Neuronal stem cell (in vitro differentiated cells): ENCODE results near the gene GLMP. TPM values are rescaled to one million over a fixed set of nuclear protein-coding genes. Genes with fewer than 3 reads are reported as not detected.

ENCODE experiments used
- DNase-seq: peaks from one replicate; pipeline ENCODE4 v3.0.0-alpha.2; 2013; ENCODE audit warnings: low spot score
- H2AFZ ChIP-seq: one replicate; pipeline ENCODE4 v1.6.1; 2013; ENCODE audit warnings: mild to moderate bottlenecking, low read length, inconsistent platforms
- H2AK5ac ChIP-seq: 2 replicates; pipeline ENCODE4 v1.6.1; 2013; ENCODE audit warnings: low read depth, mild to moderate bottlenecking, inconsistent platforms, low read length, moderate library complexity, mixed read lengths
- H2BK120ac ChIP-seq: 2 replicates; pipeline ENCODE4 v1.6.1; 2013; ENCODE audit warnings: low read depth, mild to moderate bottlenecking, inconsistent platforms, low read length, moderate library complexity, mixed read lengths
- H2BK12ac ChIP-seq: one replicate; pipeline ENCODE4 v1.6.1; 2013; ENCODE audit warnings: low read length, inconsistent platforms
- H2BK15ac ChIP-seq: 2 replicates; pipeline ENCODE4 v1.6.1; 2013; ENCODE audit warnings: mild to moderate bottlenecking, low read length, inconsistent platforms, mixed read lengths
- H2BK5ac ChIP-seq: one replicate; pipeline ENCODE4 v1.6.1; 2013; ENCODE audit warnings: inconsistent platforms, mild to moderate bottlenecking, low read length, moderate library complexity
- H3K14ac ChIP-seq: one replicate; pipeline ENCODE4 v1.6.1; 2013; ENCODE audit warnings: low read length, inconsistent platforms
- H3K18ac ChIP-seq: 2 replicates; pipeline ENCODE4 v1.6.1; 2013; ENCODE audit warnings: low read length, inconsistent platforms
- H3K23ac ChIP-seq: 2 replicates; pipeline ENCODE4 v1.6.1; 2013; ENCODE audit warnings: low read depth, mild to moderate bottlenecking, mixed read lengths, low read length, inconsistent platforms; ENCODE audit not compliant: poor library complexity
- H3K27ac ChIP-seq: replicated peaks from 3 replicates; pipeline ENCODE4 v1.5.1; 2013; ENCODE audit warnings: low read length, inconsistent platforms
- H3K27me3 ChIP-seq, 3 experiments: 2 replicates each; pipeline ENCODE4 v1.6.1; 2013; ENCODE audit warnings: low read length in 3 of 3, mild to moderate bottlenecking in 2 of 3, inconsistent platforms in 1 of 3, low read depth in 1 of 3, mixed read lengths in 1 of 3, moderate library complexity in 1 of 3; ENCODE audit not compliant: control insufficient read depth in 3 of 3, insufficient read depth in 3 of 3
- H3K36me3 ChIP-seq, 2 donors: replicated peaks in 1 of 2; 2 replicates each; pipeline ENCODE4 v1.6.1; 2013; ENCODE audit warnings: low read length in 2 of 2; ENCODE audit not compliant: control insufficient read depth in 2 of 2, insufficient read depth in 2 of 2
- H3K4ac ChIP-seq: 2 replicates; pipeline ENCODE4 v1.6.1; 2013; ENCODE audit warnings: inconsistent platforms, mild to moderate bottlenecking, low read length, moderate library complexity
- H3K4me1 ChIP-seq, 2 donors: 1 replicate in 1 of 2; 2 replicates in 1 of 2; pipeline ENCODE4 v1.6.1; 2013; ENCODE audit warnings: low read length in 2 of 2, low read depth in 1 of 2; ENCODE audit not compliant: control insufficient read depth in 2 of 2, insufficient read depth in 1 of 2
- H3K4me2 ChIP-seq: one replicate; pipeline ENCODE4 v1.6.1; 2013; ENCODE audit warnings: mild to moderate bottlenecking, low read length, inconsistent platforms; ENCODE audit not compliant: insufficient read depth, poor library complexity, severe bottlenecking
- H3K4me3 ChIP-seq, 2 donors: 2 replicates each; pipeline ENCODE4 v1.5.1; 2013; ENCODE audit warnings: low read length in 2 of 2, mild to moderate bottlenecking in 2 of 2, inconsistent platforms in 1 of 2, moderate library complexity in 1 of 2
- H3K79me1 ChIP-seq: one replicate; pipeline ENCODE4 v1.6.1; 2013; ENCODE audit warnings: low read depth, mild to moderate bottlenecking, inconsistent platforms, low read length, moderate library complexity
- H3K9ac ChIP-seq: one replicate; pipeline ENCODE4 v1.6.1; 2013; ENCODE audit warnings: mild to moderate bottlenecking, low read depth, low read length, inconsistent platforms; ENCODE audit not compliant: poor library complexity
- H3K9me3 ChIP-seq, 2 donors: replicated peaks in 1 of 2; 2 replicates each; pipeline versions ENCODE3 to v1.6.1; 2013; ENCODE audit warnings: low read length in 2 of 2, mild to moderate bottlenecking in 2 of 2, inconsistent platforms in 1 of 2, low read depth in 1 of 2, mixed read lengths in 1 of 2, moderate library complexity in 1 of 2; ENCODE audit not compliant: control insufficient read depth in 2 of 2, insufficient read depth in 1 of 2
- H4K8ac ChIP-seq: one replicate; pipeline ENCODE4 v1.6.1; 2013; ENCODE audit warnings: low read depth, mild to moderate bottlenecking, inconsistent platforms, low read length, moderate library complexity
- H4K91ac ChIP-seq: one replicate; pipeline ENCODE4 v1.6.1; 2013; ENCODE audit warnings: low read length, low read depth, mild to moderate bottlenecking, inconsistent platforms; ENCODE audit not compliant: poor library complexity
- WGBS, 2 donors: extraction: QIAGEN DNeasy Blood & Tissue Kit; methylation state at CpG; one replicate each; pipeline ENCODE4 v1.1.7; 2013; ENCODE audit warnings: missing lambda C conversion rate in 2 of 2, mixed read lengths in 1 of 2; ENCODE audit not compliant: insufficient read length in 2 of 2, insufficient replicate concordance in 1 of 2; ENCODE audit errors: extremely low coverage in 2 of 2; 5-methylcytosine and 5-hydroxymethylcytosine counted together
- polyA plus RNA-seq, 2 experiments: library from polyadenylated mRNA; stranded (reverse); fragments of 200-250 nt; gene quantifications; one replicate each; pipeline ENCODE4 v1.2.3, GENCODE V29; 2013

GLMP gene, protein sequence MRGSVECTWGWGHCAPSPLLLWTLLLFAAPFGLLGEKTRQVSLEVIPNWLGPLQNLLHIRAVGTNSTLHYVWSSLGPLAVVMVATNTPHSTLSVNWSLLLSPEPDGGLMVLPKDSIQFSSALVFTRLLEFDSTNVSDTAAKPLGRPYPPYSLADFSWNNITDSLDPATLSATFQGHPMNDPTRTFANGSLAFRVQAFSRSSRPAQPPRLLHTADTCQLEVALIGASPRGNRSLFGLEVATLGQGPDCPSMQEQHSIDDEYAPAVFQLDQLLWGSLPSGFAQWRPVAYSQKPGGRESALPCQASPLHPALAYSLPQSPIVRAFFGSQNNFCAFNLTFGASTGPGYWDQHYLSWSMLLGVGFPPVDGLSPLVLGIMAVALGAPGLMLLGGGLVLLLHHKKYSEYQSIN
- 40.3 TPM for polyA plus RNA-seq (2013, experiment 1 of 2)
- polyA plus RNA-seq (2013, experiment 2 of 2) = 39.2 TPM

DNA sequence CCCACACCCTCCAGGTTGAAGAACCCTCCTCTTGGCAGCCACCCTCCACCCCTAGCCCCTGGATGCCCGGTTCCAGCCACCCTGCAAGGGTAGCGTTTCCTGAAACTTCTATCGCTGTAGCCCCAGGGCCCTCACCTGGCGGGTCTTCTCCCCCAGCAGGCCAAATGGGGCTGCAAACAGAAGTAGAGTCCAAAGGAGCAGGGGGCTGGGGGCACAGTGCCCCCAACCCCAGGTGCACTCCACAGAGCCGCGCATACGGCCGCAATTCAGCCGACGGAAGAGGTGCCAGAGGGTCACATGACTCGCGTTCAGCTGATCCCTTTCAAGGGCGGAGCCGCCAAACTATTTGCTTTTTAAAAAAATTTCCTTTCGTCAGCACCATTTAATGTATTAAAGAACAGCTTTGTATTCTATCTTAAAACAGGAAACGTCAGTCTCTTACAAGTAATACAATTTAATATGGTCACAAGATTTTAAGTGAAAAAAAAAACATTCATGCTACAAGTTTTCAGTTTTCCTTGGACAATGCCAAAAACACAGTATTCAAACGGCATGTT, at the start of gene GLMP:
GLMP (minus strand) TSS at position 289 of the 557 bp plus-strand sequence; CDS start at position 255, 34 bp downstream.
- Histone ChIP-seq H3K27me3 (no peaks in the 10 kb centered on the region), H2AFZ (peak within 1 kb of the TSS; percentile 98), H3K4me3 (peak within 1 kb of the TSS; percentile 56 to 76), H3K79me1 (peaks cover 5% of the 10 kb centered on the region), H3K18ac (peak within 1 kb of the TSS; percentile 50), H3K23ac (no peak within 1 kb of the TSS), H2BK120ac (no peak within 1 kb of the TSS), H3K4me2 (peak within 1 kb of the TSS; percentile 88), H3K9ac (peak within 1 kb of the TSS; percentile 32), H2BK5ac (no peak within 1 kb of the TSS), H2AK5ac (peak within 1 kb of the TSS; percentile 78), H3K9me3 (no peaks in the 10 kb centered on the region), H3K4ac (no peak within 1 kb of the TSS), H2BK12ac (no peak within 1 kb of the TSS), H2BK15ac (no peak within 1 kb of the TSS), H4K91ac (peak within 1 kb of the TSS; percentile 3), H3K14ac (no peak within 1 kb of the TSS), H3K27ac (no peak within 1 kb of the TSS), H3K4me1 (peaks cover 2 to 10% of the 10 kb centered on the region in 2 donors), H4K8ac (no peak within 1 kb of the TSS), H3K36me3 (peaks cover 0 to 2% of the 10 kb centered on the region in 2 donors)
- WGBS, 2 donors = no CpG with 5 or more reads among the region's 17 CpGs
- no peak for DNase-seq

DNA sequence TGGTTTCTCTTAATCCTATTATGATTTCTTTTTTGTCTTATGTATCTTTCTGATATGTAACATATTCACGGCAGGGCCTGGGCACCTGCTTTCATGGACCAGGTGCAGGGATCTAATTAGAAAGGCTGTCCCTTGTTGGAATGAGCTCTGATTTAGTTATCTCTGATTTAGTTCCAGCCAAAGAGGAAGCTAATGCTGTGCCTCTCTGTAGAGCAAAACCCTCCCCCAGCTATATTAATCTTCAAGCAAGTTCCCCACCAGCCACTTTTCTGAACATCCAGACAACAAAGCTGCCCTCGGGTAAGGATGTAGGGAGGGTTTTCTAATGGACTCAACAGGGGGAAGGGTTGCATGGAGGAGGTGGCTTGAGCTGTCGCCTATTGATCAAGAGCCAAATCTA, 48.9 kb upstream of the GLMP start:
- Histone ChIP-seq H3K9ac (no peak overlapping the region), H3K23ac (no peak overlapping the region), H2AK5ac (no peak overlapping the region), H4K91ac (no peak overlapping the region), H2BK12ac (no peak overlapping the region), H3K9me3 (no peaks in the 10 kb centered on the region), H3K36me3 (no peaks in the 10 kb centered on the region), H3K27ac (no peak overlapping the region), H3K79me1 (no peaks in the 10 kb centered on the region), H3K4me3 (no peak overlapping the region), H3K18ac (no peak overlapping the region), H3K4me2 (no peak overlapping the region), H2BK5ac (no peak overlapping the region), H2BK15ac (no peak overlapping the region), H3K14ac (no peak overlapping the region), H3K4me1 (peaks cover 0 to 2% of the 10 kb centered on the region in 2 donors), H2AFZ (no peak overlapping the region), H4K8ac (no peak overlapping the region), H2BK120ac (no peak overlapping the region), H3K4ac (no peak overlapping the region), H3K27me3 (peaks cover 0 to 38% (median 0%) of the 10 kb centered on the region in 3 experiments)
- no peak for DNase-seq
- WGBS, 2 donors = no CpG with 5 or more reads among the region's 3 CpGs

DNA sequence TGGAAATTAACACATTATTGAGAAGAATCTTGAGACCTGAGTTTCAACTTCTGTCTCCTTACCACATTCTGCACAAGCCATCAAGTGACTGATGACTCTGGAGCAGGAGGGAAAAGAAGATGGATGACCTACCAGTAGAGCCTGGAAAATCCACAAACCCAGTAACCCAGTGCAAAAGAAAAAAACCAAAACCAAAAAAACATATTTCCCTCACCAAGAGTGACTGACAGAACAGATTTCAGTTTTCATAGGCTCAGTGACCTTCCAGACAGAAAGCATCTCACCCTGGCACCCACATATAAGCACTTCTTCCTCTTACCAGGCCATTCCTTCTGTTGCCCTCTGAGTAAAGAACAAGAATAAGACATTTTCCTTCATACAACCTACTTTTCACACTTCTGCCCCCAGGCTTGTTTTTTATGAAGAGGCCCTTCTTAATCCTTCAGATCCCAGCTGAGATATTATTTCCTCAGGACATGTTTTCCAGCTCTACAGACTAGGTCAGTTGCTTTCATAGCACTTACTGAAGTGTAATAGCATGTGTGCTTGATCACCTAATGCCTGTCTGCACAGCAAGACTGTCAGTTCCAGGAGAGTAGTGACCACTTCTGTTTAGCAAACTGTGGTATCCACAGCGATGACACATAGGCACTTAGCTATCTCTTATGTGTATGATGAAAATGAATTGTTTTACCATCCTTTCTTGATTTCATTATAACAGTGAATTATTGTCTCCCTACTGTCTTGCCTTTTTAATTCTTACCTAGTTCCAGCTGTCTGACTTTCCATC, 46.9 kb upstream of the GLMP start:
- no peak overlapping the region for H4K91ac ChIP-seq
- H2BK12ac ChIP-seq = no peak overlapping the region
- no peak overlapping the region for H3K18ac ChIP-seq
- no peak overlapping the region for H3K27ac ChIP-seq
- no peak overlapping the region for H3K23ac ChIP-seq
- no peak overlapping the region for H3K9ac ChIP-seq
- no peak overlapping the region for H4K8ac ChIP-seq
- no peak overlapping the region for H2BK120ac ChIP-seq
- no peak overlapping the region for H2AFZ ChIP-seq
- no peaks in the 10 kb centered on the region for H3K9me3 ChIP-seq
- no peak overlapping the region for H2AK5ac ChIP-seq
- no peak overlapping the region for H2BK15ac ChIP-seq
- H3K79me1 ChIP-seq = no peaks in the 10 kb centered on the region
- WGBS, 2 donors = no CpG with 5 or more reads among the region's 1 CpG
- no peak overlapping the region for H2BK5ac ChIP-seq
- no peak overlapping the region for H3K14ac ChIP-seq
- no peaks in the 10 kb centered on the region for H3K36me3 ChIP-seq
- H3K4me2 ChIP-seq = no peak overlapping the region
- H3K27me3 ChIP-seq = peaks cover 0 to 28% (median 0%) of the 10 kb centered on the region in 3 experiments
- H3K4ac ChIP-seq = no peak overlapping the region
- no peak overlapping the region for H3K4me3 ChIP-seq
- peaks cover 0 to 2% of the 10 kb centered on the region in 2 donors for H3K4me1 ChIP-seq
- no peak for DNase-seq
